NT2/D1 (cell line): ENCODE measurements around the gene FBXL17.

ENCODE experiments used
- SUZ12 ChIP-seq: IDR thresholded peaks from 2 replicates; pipeline ENCODE4 v1.6.1; 2011; ENCODE audit not compliant: insufficient read length, insufficient read depth; ENCODE audit errors: extremely low read depth
- YY1 ChIP-seq: IDR thresholded peaks from 2 replicates; pipeline ENCODE4 v1.6.1; 2011; ENCODE audit not compliant: insufficient read length, insufficient read depth
- ZNF274 ChIP-seq: IDR thresholded peaks from 2 replicates; pipeline ENCODE4 v1.6.1; 2011; ENCODE audit warnings: mild to moderate bottlenecking, low read depth, low read length

- TF ChIP-seq SUZ12 (no peak), YY1 (no peak), ZNF274 (no peak)
Measured at GRCh38 chr5:108320231-108320630, 61.7 kb downstream of the FBXL17 start.
